MG63 (cell line): ENCODE data around the gene PCDH19. TPM values are rescaled to one million over a fixed set of nuclear protein-coding genes. Genes with fewer than 3 reads are reported as not detected.
"Not testable (repeated sequence)": the region's sequence is repeated elsewhere in the genome, so short reads cannot be mapped to it uniquely, and the experiment has no call there.

Experiments
- DNase-seq: peaks from one replicate; pipeline ENCODE4 v3.0.0-alpha.2; 2020
- H3K27me3 ChIP-seq: fragments of 250-450 bp; sonication (Bioruptor Pico); 2 replicates; pipeline ENCODE4 v1.5.1; 2020; ENCODE audit warnings: mild to moderate bottlenecking, moderate library complexity
- H3K36me3 ChIP-seq: fragments of 250-450 bp; sonication (Bioruptor Pico); 2 replicates; pipeline ENCODE4 v1.5.1; 2020; ENCODE audit warnings: mild to moderate bottlenecking, moderate library complexity
- H3K4me3 ChIP-seq: fragments of 250-450 bp; sonication (Bioruptor Pico); 2 replicates; pipeline ENCODE4 v1.5.1; 2020; ENCODE audit warnings: mild to moderate bottlenecking, moderate library complexity
- H3K9me3 ChIP-seq: fragments of 250-450 bp; sonication (Bioruptor Pico); 2 replicates; pipeline ENCODE4 v1.5.1; 2020; ENCODE audit warnings: mild to moderate bottlenecking, moderate library complexity
- total RNA-seq: library from RNA; depleted of rRNA; stranded (reverse); fragments of >200 nt; shearing (Covaris generic); gene quantifications from 2 replicates; pipeline ENCODE4 v1.2.3, GENCODE V29; 2014; ENCODE audit warnings: low replicate concordance; rRNA removed

PCDH19 gene
- not detected in 2 replicates for total RNA-seq

DNA sequence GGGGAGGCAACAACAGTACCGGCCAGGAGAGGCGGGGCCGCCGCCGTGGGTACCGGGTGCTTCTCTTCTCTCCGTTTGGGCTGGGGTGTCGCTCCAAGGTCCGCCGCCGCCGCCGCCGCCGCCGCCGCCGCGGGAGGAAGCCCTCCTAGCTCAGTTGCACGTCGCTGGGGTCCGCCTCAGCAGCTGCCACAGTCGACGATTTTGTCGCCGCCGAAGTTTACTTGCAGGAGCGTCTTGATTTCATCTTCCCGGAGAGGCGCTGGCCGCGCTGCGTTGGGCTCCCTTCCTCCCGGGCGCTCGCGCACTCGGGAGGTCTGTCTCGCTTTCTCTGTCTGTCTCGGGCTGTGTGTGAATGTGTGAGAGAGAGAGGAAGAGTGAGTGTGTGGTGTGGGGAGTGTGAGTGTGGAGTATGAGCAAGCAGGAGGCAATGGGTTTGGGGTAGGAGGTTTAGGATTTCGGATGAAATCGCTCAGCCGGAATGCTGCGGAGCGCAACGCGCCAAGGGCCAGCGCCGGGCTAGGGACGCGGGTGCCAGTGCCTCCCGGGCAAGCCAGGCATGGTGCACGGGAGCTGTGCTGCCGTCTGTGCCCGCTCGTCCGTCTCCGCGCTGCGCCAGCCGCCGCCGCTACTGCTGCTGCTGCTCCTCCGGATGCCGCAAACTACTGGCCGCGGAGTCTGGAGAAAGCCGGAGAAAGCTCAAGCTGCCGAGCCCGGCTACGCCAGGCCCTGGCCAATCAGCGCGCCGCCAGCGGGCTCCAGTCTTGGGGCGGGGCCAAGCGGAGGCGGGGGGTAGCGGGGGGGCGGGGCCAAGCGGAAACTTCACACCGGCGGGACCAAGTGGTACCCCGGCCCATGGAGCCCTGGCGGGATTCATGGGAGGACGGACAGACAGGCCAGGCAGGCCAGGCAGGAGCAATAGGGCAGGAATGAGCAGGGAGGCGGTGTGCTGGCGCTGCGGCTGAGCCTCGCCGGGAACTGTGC is at the start of gene PCDH19:
Gene PCDH19 (minus strand): TSS at position 664 of the 981 bp plus-strand sequence. CDS start 1,676 bp downstream, outside the sequence.
- peak; percentile 74 for DNase-seq
- H3K36me3 ChIP-seq = no peaks in the 10 kb centered on the region
- H3K4me3 ChIP-seq = peak within 1 kb of the TSS; percentile 47
- peaks cover 6% of the 10 kb centered on the region for H3K27me3 ChIP-seq
- H3K9me3 ChIP-seq = no peaks in the 10 kb centered on the region

DNA sequence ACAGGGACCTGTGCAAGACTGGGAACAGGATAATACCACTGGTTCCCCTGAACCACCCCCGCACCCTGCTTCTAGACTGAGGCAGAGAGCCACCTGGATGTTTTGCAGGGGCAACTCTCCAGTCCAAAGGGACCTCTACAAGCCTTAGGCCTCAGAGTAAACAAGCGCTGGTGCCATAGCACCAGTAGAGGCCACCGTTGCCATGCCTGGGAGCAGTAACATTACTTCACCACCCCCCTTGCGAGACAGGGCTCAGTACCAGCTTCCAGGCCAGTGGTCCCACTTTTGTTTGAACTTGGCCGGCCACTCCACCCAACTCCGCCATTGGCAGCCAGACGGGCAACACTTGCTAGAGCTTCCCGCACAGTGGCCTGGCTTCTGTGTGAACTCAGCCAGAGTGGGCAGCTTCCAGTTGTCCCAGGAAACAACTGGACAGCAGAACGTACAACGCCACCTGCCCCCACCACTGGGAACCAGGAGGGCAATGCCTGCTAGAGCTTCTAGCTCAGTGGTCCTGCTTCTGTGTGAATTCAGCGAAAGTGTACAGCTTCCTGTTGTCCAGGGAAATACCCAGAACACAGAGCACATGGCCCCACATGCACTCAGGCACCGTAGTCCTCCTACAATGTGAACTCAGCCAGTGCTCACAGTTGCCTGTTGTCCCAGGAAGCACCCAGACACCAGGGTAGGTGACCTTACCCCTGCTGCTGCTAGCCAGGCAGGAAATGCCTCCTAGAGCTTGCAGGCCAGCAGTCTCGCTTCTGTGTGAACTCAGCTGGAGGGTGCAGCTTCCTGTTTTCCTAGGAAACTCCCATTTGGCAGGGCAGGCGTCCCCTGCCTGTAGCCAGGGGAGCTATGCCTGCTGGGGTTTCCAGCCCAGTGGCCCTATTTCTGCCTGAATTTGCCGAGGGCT is 39.9 kb upstream of the PCDH19 start:
- H3K36me3 ChIP-seq = no peaks in the 10 kb centered on the region
- no peaks in the 10 kb centered on the region for H3K9me3 ChIP-seq
- no peak overlapping the region for H3K4me3 ChIP-seq
- peak; percentile 57 for DNase-seq
- no peaks in the 10 kb centered on the region for H3K27me3 ChIP-seq

GRCh38 chrX:100447655-100448397 is 37.8 kb upstream of the PCDH19 start:
- H3K36me3 ChIP-seq = no peaks in the 10 kb centered on the region
- DNase-seq = peak; percentile 42
- no peaks in the 10 kb centered on the region for H3K27me3 ChIP-seq
- no peaks in the 10 kb centered on the region for H3K9me3 ChIP-seq
- peak overlapping the region; percentile 33 for H3K4me3 ChIP-seq

GRCh38 chrX:100445593-100445992 is 35.5 kb upstream of the PCDH19 start:
- no peak for DNase-seq
- Histone ChIP-seq H3K4me3 (no peak overlapping the region), H3K36me3 (no peaks in the 10 kb centered on the region), H3K9me3 (no peaks in the 10 kb centered on the region), H3K27me3 (no peaks in the 10 kb centered on the region)

DNA sequence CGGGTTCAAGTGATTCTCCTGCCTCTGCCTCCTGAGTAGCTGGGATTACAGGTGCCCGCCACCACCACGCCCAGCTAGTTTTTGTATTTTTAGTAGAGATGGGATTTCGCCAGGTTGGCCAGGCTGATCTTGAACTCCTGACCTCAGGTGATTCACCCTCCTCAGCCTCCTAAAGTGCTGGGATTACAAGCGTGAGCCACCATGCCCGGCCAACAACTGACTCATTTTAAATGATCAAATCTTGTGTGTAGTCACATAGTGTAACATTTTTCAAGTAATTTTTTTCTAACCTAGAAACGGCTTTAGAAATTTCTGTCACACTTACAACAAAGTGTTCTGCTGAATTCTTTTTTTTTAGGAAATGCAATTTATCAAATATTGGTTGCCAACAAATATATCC is 31.2 kb upstream of the PCDH19 start:
- H3K4me3 ChIP-seq, H3K36me3 ChIP-seq, H3K27me3 ChIP-seq, H3K9me3 ChIP-seq: not testable (repeated sequence)
- peak; percentile 68 for DNase-seq

DNA sequence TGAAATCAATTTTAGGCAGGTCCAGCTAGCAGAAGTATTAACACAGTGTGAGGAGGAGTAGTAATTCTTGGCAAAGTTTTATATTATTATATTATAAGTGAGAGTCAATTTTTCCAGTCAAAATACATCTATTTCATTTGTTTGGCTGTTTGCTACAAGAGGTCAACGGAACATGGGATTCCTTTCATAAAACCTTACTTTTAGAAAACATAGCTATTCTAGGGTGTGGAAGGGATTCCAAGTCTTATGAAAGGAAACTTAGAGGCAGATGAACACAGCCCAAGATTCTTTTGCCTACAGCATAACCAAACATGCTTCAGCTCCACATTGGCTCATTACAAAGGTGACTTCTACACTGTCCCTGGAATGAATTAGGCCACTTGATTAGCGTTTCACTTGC is 29.9 kb upstream of the PCDH19 start:
- no peak overlapping the region for H3K4me3 ChIP-seq
- DNase-seq = no peak
- no peaks in the 10 kb centered on the region for H3K27me3 ChIP-seq
- H3K9me3 ChIP-seq = no peaks in the 10 kb centered on the region
- no peaks in the 10 kb centered on the region for H3K36me3 ChIP-seq

- DNase-seq = no peak
- H3K4me3 ChIP-seq = no peak overlapping the region
- H3K9me3 ChIP-seq = no peaks in the 10 kb centered on the region
- H3K27me3 ChIP-seq = no peaks in the 10 kb centered on the region
- H3K36me3 ChIP-seq = no peaks in the 10 kb centered on the region
Observed at GRCh38 chrX:100435726-100436125, 25.7 kb upstream of the PCDH19 start.

GRCh38 chrX:100424012-100424411 is 13.9 kb upstream of the PCDH19 start:
- Histone ChIP-seq H3K36me3 (no peaks in the 10 kb centered on the region), H3K9me3 (no peaks in the 10 kb centered on the region), H3K4me3 (no peak overlapping the region), H3K27me3 (no peaks in the 10 kb centered on the region)
- no peak for DNase-seq

- DNase-seq = no peak
- H3K9me3 ChIP-seq = no peaks in the 10 kb centered on the region
Observed at GRCh38 chrX:100418556-100418955, 8.5 kb upstream of the PCDH19 start.

GRCh38 chrX:100417681-100418080 is 7.6 kb upstream of the PCDH19 start:
- Histone ChIP-seq H3K9me3 (no peaks in the 10 kb centered on the region), H3K27me3 (no peaks in the 10 kb centered on the region), H3K4me3 (no peak overlapping the region), H3K36me3 (no peaks in the 10 kb centered on the region)
- no peak for DNase-seq

More at GRCh38 chrX:100418556-100418955, 8.5 kb upstream of the PCDH19 start:
- H3K4me3 ChIP-seq = no peak overlapping the region
- no peaks in the 10 kb centered on the region for H3K27me3 ChIP-seq
- H3K36me3 ChIP-seq = no peaks in the 10 kb centered on the region

GRCh38 chrX:100413229-100413628 is 3.2 kb upstream of the PCDH19 start:
- Histone ChIP-seq H3K4me3 (no peak overlapping the region), H3K27me3 (peaks cover 2% of the 10 kb centered on the region), H3K36me3 (no peaks in the 10 kb centered on the region), H3K9me3 (no peaks in the 10 kb centered on the region)
- peak; percentile 13 for DNase-seq

DNA sequence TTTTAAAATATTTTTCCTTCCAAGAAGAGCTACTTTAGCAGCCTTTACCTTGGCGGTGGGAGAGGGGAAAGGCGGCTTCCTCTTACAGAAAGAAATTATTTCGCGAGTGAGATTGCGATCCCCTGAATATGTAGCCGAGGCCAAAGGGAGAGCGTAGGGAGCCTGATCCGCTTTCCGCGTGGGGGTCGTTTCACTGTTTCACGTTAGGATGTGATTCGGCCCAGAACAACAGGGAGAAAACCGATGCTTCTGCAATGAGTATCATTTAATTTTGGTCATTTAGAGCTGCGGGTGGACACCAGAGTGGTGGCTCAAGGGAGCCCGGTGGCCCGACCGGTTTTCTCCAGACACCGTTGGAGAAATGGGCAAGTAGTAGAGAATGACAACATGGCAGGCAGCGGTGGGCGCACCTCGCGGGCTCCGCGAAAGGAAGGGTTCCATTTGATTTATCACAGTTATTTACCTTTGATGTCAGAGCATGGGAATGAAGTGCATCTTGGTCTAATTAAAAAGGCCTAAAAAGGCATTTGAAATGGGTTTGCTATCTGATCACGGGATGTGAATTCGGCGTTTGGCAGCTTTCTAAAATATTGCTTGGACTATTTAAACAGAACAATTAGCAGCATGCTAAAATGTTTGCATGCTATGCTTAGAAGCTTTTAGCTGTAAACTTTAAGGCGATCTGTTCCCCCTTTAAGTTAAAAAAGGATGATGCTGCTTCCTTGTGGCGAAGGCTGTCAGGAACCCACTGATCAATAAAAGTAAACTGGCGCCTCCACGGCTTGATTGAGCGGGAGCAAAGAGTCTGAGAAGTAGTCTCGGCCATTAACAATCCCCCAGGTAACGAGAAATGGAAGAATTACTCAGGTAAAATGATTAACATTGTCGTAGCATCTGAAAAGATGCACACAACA is 2.0 kb upstream of the PCDH19 start:
- DNase-seq = no peak
- Histone ChIP-seq H3K4me3 (no peak overlapping the region), H3K9me3 (no peaks in the 10 kb centered on the region), H3K36me3 (no peaks in the 10 kb centered on the region), H3K27me3 (peaks cover 6% of the 10 kb centered on the region)

- Histone ChIP-seq H3K9me3 (no peaks in the 10 kb centered on the region), H3K27me3 (peaks cover 6% of the 10 kb centered on the region), H3K4me3 (peak overlapping the region; percentile 47), H3K36me3 (no peaks in the 10 kb centered on the region)
- DNase-seq = peak; percentile 7
Observed at GRCh38 chrX:100410901-100411801, 1.1 kb upstream of the PCDH19 start.

GRCh38 chrX:100408713-100409609 is 1.1 kb downstream of the PCDH19 start:
- Histone ChIP-seq H3K4me3 (peak overlapping the region; percentile 47), H3K9me3 (no peaks in the 10 kb centered on the region), H3K27me3 (peaks cover 6% of the 10 kb centered on the region), H3K36me3 (no peaks in the 10 kb centered on the region)
- DNase-seq = no peak
